A549 (cell line): ENCODE data around the gene KRTAP2-4. TPM values are rescaled to one million over a fixed set of nuclear protein-coding genes. Genes with fewer than 3 reads are reported as not detected.

Experiments
- ATAC-seq, 2 experiments: fragments of 200-7000 bp in 1 of 2; fragments of >200 bp in 1 of 2; cut with Nextera tagmentation in 1 of 2; cut with Tn5 transposase in 1 of 2; 3 replicates each; pipeline versions ENCODE4 v1.8.0 to v1.9.1; 2018 to 2020; ENCODE audit warnings: mild to moderate bottlenecking in 1 of 2, moderate library complexity in 1 of 2
- CTCF ChIA-PET: fragments of 300-600 bp; sonication (Branson Sonifier 250); formaldehyde crosslinking; extraction: SDS; loops from one replicate; lab custom pipeline; 2021; ENCODE audit warnings: antibody characterized with exemption, inconsistent platforms; lab: Yijun Ruan, JAX
- POLR2A ChIA-PET: fragments of 350-600 bp; formaldehyde crosslinking; extraction: SDS; loops from one replicate; lab custom pipeline; 2021; ENCODE audit warnings: antibody characterized with exemption, inconsistent platforms; lab: Yijun Ruan, JAX
- DNase-seq, 2 experiments: peaks; one replicate each; pipeline versions ENCODE4 v3.0.0 to v3.0.0-alpha.2; 2011 to 2016; ENCODE audit warnings: low read depth in 1 of 2, low spot score in 1 of 2
- FAIRE-seq: peaks from 2 replicates; lab custom pipeline; 2011; peaks lifted over from hg19 to GRCh38; lab: Jason Lieb, UNC
- H3K27ac ChIP-seq, 2 experiments: fragments of >200 bp; sonication (Bioruptor Twin); formaldehyde crosslinking; 3 replicates each; pipeline ENCODE4 v1.5.1; 2016 to 2017
- H3K4me1 ChIP-seq: fragments of >200 bp; sonication (Bioruptor Twin); formaldehyde crosslinking; 3 replicates; pipeline ENCODE4 v1.6.1; 2016
- H3K4me2 ChIP-seq: fragments of >200 bp; sonication (Bioruptor Twin); formaldehyde crosslinking; 3 replicates; pipeline ENCODE4 v1.6.1; 2016
- H3K4me3 ChIP-seq: fragments of >200 bp; sonication (Bioruptor Twin); formaldehyde crosslinking; 3 replicates; pipeline ENCODE4 v1.5.1; 2016
- H3K9me3 ChIP-seq: fragments of >200 bp; sonication (Bioruptor Twin); formaldehyde crosslinking; 3 replicates; pipeline ENCODE4 v1.6.1; 2016
- ATOH8 ChIP-seq: fragments of 250-450 bp; sonication (Bioruptor Pico); IDR thresholded peaks from 2 replicates; pipeline ENCODE4 v1.5.0; 2020; ENCODE audit warnings: low read depth, mild to moderate bottlenecking, moderate library complexity
- BCL3 ChIP-seq: fragments of >200 bp; sonication (Bioruptor Twin); formaldehyde crosslinking; IDR thresholded peaks from 3 replicates; pipeline ENCODE4 v1.6.1; 2016
- BHLHE40 ChIP-seq: IDR thresholded peaks from 2 replicates; pipeline ENCODE4 v1.6.1; 2012; ENCODE audit warnings: low read depth, low read length, inconsistent platforms
- CBX2 ChIP-seq: fragments of 200-600 bp; sonication (generic); IDR thresholded peaks from 2 replicates; pipeline ENCODE4 v1.6.1; 2016; ENCODE audit warnings: low read depth, mild to moderate bottlenecking, borderline replicate concordance
- E2F6 ChIP-seq: IDR thresholded peaks from 2 replicates; pipeline ENCODE4 v1.6.1; 2012; ENCODE audit warnings: low read depth, borderline replicate concordance
- EHF ChIP-seq: fragments of 250-450 bp; sonication (Bioruptor Pico); IDR thresholded peaks from 2 replicates; pipeline ENCODE4 v1.5.0; 2020; ENCODE audit warnings: mild to moderate bottlenecking
- EP300 ChIP-seq, 2 experiments: fragments of >200 bp; sonication (Bioruptor Twin); formaldehyde crosslinking; IDR thresholded peaks; 2 replicates in 1 of 2; 3 replicates in 1 of 2; pipeline ENCODE4 v1.6.1; 2016 to 2017
- FOSB ChIP-seq: fragments of 250-450 bp; sonication (Bioruptor Pico); IDR thresholded peaks from 2 replicates; pipeline ENCODE4 v1.5.0; 2020; ENCODE audit warnings: mild to moderate bottlenecking, moderate library complexity
- HEYL ChIP-seq: fragments of 250-450 bp; sonication (Bioruptor Pico); IDR thresholded peaks from 2 replicates; pipeline ENCODE4 v1.8.0; 2021; ENCODE audit warnings: mild to moderate bottlenecking, moderate library complexity
- HOXB13 ChIP-seq: fragments of 250-450 bp; sonication (Bioruptor Pico); IDR thresholded peaks from 2 replicates; pipeline ENCODE4 v1.5.0; 2020; ENCODE audit warnings: low read depth, mild to moderate bottlenecking, moderate library complexity
- JUN ChIP-seq, 2 experiments: fragments of >200 bp; sonication (Bioruptor Twin); formaldehyde crosslinking; IDR thresholded peaks; 2 replicates in 1 of 2; 3 replicates in 1 of 2; pipeline ENCODE4 v1.6.1; 2016 to 2017
- KDM1A ChIP-seq: fragments of 200-600 bp; sonication (generic); IDR thresholded peaks from 2 replicates; pipeline ENCODE4 v1.6.1; 2016; ENCODE audit warnings: low read depth, mild to moderate bottlenecking
- KDM5A ChIP-seq: fragments of 200-600 bp; sonication (generic); IDR thresholded peaks from 2 replicates; pipeline ENCODE4 v1.6.1; 2016; ENCODE audit warnings: antibody characterized with exemption, mild to moderate bottlenecking
- MAFK ChIP-seq: fragments of 450-650 bp; IDR thresholded peaks from 2 replicates; pipeline ENCODE4 v1.6.1; 2014; ENCODE audit not compliant: partially characterized antibody
- MAZ ChIP-seq: fragments of 150-350 bp; IDR thresholded peaks from 2 replicates; pipeline ENCODE4 v1.6.1; 2014; ENCODE audit warnings: antibody characterized with exemption, low read depth, low read length, borderline replicate concordance
- MYC ChIP-seq: IDR thresholded peaks from 2 replicates; pipeline ENCODE4 v1.6.1; 2012; ENCODE audit warnings: mild to moderate bottlenecking, inconsistent platforms, low read length, improper control_type of control experiment, borderline replicate concordance
- NFE2L2 ChIP-seq: fragments of 150-350 bp; conservative IDR thresholded peaks from 2 replicates; pipeline ENCODE4 v1.6.1; 2014; ENCODE audit warnings: low read length
- NR3C1 ChIP-seq: fragments of >200 bp; sonication (Bioruptor Twin); formaldehyde crosslinking; IDR thresholded peaks from 3 replicates; pipeline ENCODE4 v1.6.1; 2017
- PBX3 ChIP-seq: IDR thresholded peaks from 2 replicates; pipeline ENCODE4 v1.6.1; 2012
- POLR2A ChIP-seq: IDR thresholded peaks from 2 replicates; pipeline ENCODE4 v1.6.1; 2012; ENCODE audit warnings: mild to moderate bottlenecking, low read length
- RAD21 ChIP-seq, 2 experiments: fragments of >200 bp in 1 of 2; sonication (Bioruptor Twin) in 1 of 2; formaldehyde crosslinking in 1 of 2; IDR thresholded peaks in 1 of 2; conservative IDR thresholded peaks in 1 of 2; 2 replicates in 1 of 2; 3 replicates in 1 of 2; pipeline ENCODE4 v1.6.1; 2012 to 2018; ENCODE audit warnings: inconsistent platforms in 1 of 2
- RARB ChIP-seq: fragments of 250-450 bp; sonication (Bioruptor Pico); IDR thresholded peaks from 2 replicates; pipeline ENCODE4 v1.8.0; 2021; ENCODE audit warnings: mild to moderate bottlenecking, moderate library complexity
- RNF2 ChIP-seq: fragments of 200-600 bp; sonication (generic); IDR thresholded peaks from 2 replicates; pipeline ENCODE4 v1.6.1; 2016; ENCODE audit warnings: low read depth, mild to moderate bottlenecking, antibody characterized with exemption, moderate library complexity, borderline replicate concordance
- TFCP2L1 ChIP-seq: fragments of 250-450 bp; sonication (Bioruptor Pico); IDR thresholded peaks from 2 replicates; pipeline ENCODE4 v1.5.0; 2021; ENCODE audit warnings: mild to moderate bottlenecking
- USF2 ChIP-seq: fragments of 450-650 bp; IDR thresholded peaks from 2 replicates; pipeline ENCODE4 v1.6.1; 2014; ENCODE audit warnings: antibody characterized with exemption
- ZC3H11A ChIP-seq: fragments of 450-650 bp; IDR thresholded peaks from 2 replicates; pipeline ENCODE4 v1.6.1; 2014; ENCODE audit warnings: antibody characterized with exemption, mild to moderate bottlenecking
- ZFP36 ChIP-seq: fragments of 450-650 bp; IDR thresholded peaks from 2 replicates; pipeline ENCODE4 v1.6.1; 2014; ENCODE audit warnings: borderline replicate concordance; ENCODE audit not compliant: partially characterized antibody
- ZNF302 ChIP-seq: fragments of 250-450 bp; sonication (Bioruptor Pico); IDR thresholded peaks from 2 replicates; pipeline ENCODE4 v1.9.0; 2021; ENCODE audit warnings: inconsistent platforms, mild to moderate bottlenecking, moderate library complexity
- ZSCAN20 ChIP-seq: fragments of 250-450 bp; sonication (Bioruptor Pico); IDR thresholded peaks from 2 replicates; pipeline ENCODE4 v1.8.0; 2022; ENCODE audit warnings: mild to moderate bottlenecking, moderate library complexity
- WGBS: methylation state at CpG from one replicate; pipeline ENCODE4 v1.1.6; 2017; ENCODE audit errors: missing lambda C conversion rate; 5-methylcytosine and 5-hydroxymethylcytosine counted together
- polyA plus RNA-seq, 4 experiments: library from polyadenylated mRNA; depleted of rRNA in 3 of 4; stranded (reverse); fragments of >200 nt; fragmentation: RNase III in 1 of 4; extraction: RNeasy Plus Mini Kit Qiagen cat#74134 plus additional on column Dnase treatment in 1 of 4; gene quantifications; 2 replicates in 3 of 4; 3 replicates in 1 of 4; pipeline ENCODE4 v1.2.3, GENCODE V29; 2011 to 2017

KRTAP2-4 gene
- polyA plus RNA-seq, 2 of the 4 experiments (the other 2 are of a cell fraction): not detected

GRCh38 chr17:41073676-41074075, 8.0 kb upstream of the KRTAP2-4 start:
- FAIRE-seq: no peak
- no peak overlapping the region for H3K4me3 ChIP-seq
- TF ChIP-seq RNF2 (no peak), BHLHE40 (no peak), E2F6 (no peak), EHF (CRISPR knock-in tag) (no peak), POLR2A (no peak), RAD21 (conservative IDR thresholded peaks at IDR 0.05 in 1 of 2, IDR thresholded peaks at IDR 0.05 in 1 of 2) (no peak), KDM1A (no peak), HOXB13 (CRISPR knock-in tag) (no peak), TFCP2L1 (CRISPR knock-in tag) (no peak), EP300 (IDR thresholded peaks at IDR 0.05) (no peak), MAFK (no peak), NFE2L2 (no peak), USF2 (no peak), JUN (IDR thresholded peaks at IDR 0.05) (no peak), ATOH8 (CRISPR knock-in tag) (no peak), CBX2 (no peak), ZFP36 (no peak)
- no peak for ATAC-seq
- H3K9me3 ChIP-seq: no peaks in the 10 kb centered on the region
- no peak overlapping the region for H3K4me2 ChIP-seq
- DNase-seq: no peak
- H3K27ac ChIP-seq: no peak overlapping the region
- POLR2A ChIA-PET: no interaction called here
- 82% methylated on average over 2 of the region's 2 CpGs for WGBS
- H3K4me1 ChIP-seq: no peaks in the 10 kb centered on the region
- CTCF ChIA-PET: no interaction called here

GRCh38 chr17:41071606-41072360, 6.1 kb upstream of the KRTAP2-4 start:
- no peaks in the 10 kb centered on the region for H3K4me1 ChIP-seq
- no peaks in the 10 kb centered on the region for H3K9me3 ChIP-seq
- ChIA-PET CTCF (interaction anchor here (0.6 to 1.3 kb wide), 5 partner anchors 19 to 591 kb away, joined by 3 to 5 read pairs (median 3); no protein-coding TSS in a partner anchor), POLR2A (no interaction called here)
- FAIRE-seq: no peak
- H3K27ac ChIP-seq: no peak overlapping the region
- H3K4me2 ChIP-seq: no peak overlapping the region
- H3K4me3 ChIP-seq: no peak overlapping the region
- TF ChIP-seq TFCP2L1 (CRISPR knock-in tag): no peak
- TF ChIP-seq ZSCAN20 (CRISPR knock-in tag): no peak
- TF ChIP-seq PBX3: no peak
- no peak for TF ChIP-seq HEYL (CRISPR knock-in tag)
- TF ChIP-seq MAZ: no peak
- TF ChIP-seq RARB: no peak
- TF ChIP-seq ZNF302 (CRISPR knock-in tag): no peak
- TF ChIP-seq USF2: no peak
- no peak for TF ChIP-seq KDM5A
- TF ChIP-seq ZC3H11A: no peak
- no peak for TF ChIP-seq JUN (IDR thresholded peaks at IDR 0.05)
- no peak for TF ChIP-seq FOSB (CRISPR knock-in tag)
- TF ChIP-seq POLR2A: no peak
- TF ChIP-seq CBX2: no peak
- TF ChIP-seq NR3C1: no peak
- no peak for TF ChIP-seq MYC
- TF ChIP-seq BCL3: no peak
- TF ChIP-seq, all 56 proteins: peak for 0
- ATAC-seq (peak in 1 of 2 experiments; percentile 40; a peak in 1 of 6 replicates), DNase-seq (no peak)
- 94% methylated on average over 5 of the region's 5 CpGs for WGBS
